ENCODE data around the gene APOBEC3F. TPM values are rescaled to one million over a fixed set of nuclear protein-coding genes. Genes with fewer than 3 reads are reported as not detected.

The APOBEC3F gene
- total RNA-seq, 1 experiment from 2014 or later: 9.2 TPM

- DNase-seq (ENCODE audit: low spot score): no peak
Observed at GRCh38 chr22:39091126-39092081, 50.7 kb downstream of the APOBEC3F start.

DNA sequence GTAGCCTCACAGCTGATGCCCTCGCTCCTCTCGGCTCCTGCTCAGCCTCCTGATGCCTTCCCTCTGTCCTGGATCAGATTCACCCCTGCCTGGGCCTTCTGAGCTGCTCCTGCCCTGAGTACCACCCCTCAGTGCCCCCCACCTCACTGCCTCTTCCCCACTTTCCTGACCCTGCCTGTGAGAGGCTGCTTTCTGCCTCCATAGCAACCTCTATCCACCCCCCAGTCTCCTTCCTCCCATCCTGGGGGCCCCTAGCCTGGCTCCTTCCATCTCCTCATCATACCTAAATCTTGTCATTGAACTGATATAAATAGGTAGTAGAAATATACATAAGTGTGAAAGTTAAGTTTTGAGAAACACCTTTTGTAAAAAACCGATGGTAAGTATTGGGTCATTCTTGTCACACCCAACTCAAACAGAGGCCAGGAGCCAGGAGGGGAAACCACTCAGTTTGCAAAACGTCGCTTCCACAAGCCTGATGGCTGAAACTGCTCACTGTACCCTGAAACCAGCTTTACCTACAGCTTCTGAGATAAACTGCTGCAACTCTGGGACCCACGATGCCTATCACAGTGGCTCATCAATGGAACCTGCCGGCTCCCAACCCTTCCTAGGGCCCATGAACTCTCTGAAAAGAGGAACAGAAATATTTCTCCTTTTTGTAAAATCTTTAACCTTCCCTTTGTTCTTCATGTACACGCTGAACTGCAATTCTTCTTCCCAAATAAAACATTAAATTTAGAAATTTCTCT lies 51.6 kb downstream of the APOBEC3F start:
- no peak for DNase-seq (ENCODE audit: low spot score)

- DNase-seq (ENCODE audit: low spot score): no peak
Observed at GRCh38 chr22:39094717-39095389, 54.2 kb downstream of the APOBEC3F start.

- DNase-seq (ENCODE audit: low spot score): no peak
Observed at GRCh38 chr22:39095971-39096370, 55.3 kb downstream of the APOBEC3F start.

DNA sequence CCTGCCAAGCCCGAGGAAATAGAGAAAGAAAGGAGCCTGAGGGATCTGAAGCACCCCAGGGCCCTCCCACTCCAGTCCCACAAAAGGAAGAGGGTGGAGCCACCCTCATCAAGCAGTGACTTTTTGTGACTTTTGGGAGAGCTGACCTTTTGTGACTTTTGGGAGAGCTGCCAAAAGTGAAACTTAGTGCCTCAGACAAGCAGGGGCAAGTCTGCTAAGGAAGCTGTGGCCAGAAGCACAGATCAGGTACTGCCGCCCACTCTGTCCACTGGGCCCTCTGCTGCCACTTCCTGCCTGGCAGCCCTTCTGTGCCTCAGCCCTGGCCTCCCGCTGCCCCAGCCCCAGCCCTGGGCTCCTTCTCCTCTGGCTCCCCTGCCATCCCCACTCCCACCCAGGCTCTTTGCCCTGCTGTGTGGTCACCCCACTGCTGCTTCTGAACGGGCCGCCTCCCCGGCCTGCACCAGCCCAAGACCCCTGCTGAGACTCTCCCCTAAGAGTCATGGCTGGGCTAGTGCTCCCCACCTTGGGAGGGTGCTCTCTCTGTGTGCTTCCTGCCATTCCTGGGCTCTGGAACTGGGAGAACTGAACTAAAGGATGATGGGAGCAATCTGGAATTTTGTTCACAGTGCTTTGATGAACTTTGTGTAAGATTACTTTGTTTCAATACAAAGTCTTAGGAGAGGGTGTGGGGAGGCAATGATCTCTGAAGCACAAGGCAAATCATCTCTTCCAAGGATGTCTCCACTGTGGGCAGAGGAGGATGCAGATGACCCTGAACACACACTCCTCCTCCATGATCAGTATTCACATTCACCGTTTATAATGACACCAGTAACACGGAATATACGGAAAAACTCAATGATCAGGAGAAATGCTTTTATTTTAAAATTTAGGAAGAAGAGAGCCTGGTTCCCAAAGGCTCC lies 56.7 kb downstream of the APOBEC3F start, which contains the start of gene APOBEC3H:
Gene APOBEC3H (plus strand): TSS at position 147 of the 923 bp plus-strand sequence. CDS start 3,035 bp downstream, outside the sequence.
- DNase-seq (ENCODE audit: low spot score): peak; percentile 43

- no peak for DNase-seq (ENCODE audit: low spot score)
Observed at GRCh38 chr22:39098026-39098425, 57.4 kb downstream of the APOBEC3F start.

- DNase-seq (ENCODE audit: low spot score): no peak
Observed at GRCh38 chr22:39098576-39098975, 57.9 kb downstream of the APOBEC3F start.

- no peak for DNase-seq (ENCODE audit: low spot score)
Observed at GRCh38 chr22:39101226-39101625, 60.6 kb downstream of the APOBEC3F start.

DNA sequence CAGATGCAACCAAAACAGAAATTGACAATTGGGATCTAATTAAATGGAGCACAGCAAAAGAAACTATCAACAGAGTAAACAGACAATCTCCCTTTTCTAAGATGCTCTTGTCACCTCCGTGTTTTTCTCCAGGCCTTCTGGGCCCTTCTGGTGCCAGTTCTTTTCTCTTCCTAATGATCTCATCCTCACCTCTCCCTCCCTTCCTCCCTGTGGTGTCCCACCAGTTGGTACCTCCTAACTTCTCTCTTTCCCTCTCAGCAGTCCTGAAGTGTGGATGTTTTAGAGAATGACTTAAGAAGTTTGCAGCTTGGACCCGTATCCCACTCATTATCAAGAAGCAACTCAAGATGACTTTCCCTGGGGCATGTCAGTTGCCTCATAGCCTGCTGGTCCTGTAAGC lies 62.8 kb downstream of the APOBEC3F start:
- DNase-seq (ENCODE audit: low spot score): no peak

Other genes with a start within 250 kb of the APOBEC3F start
- 6.4 and 6.6 TPM in 2 replicates for gene DNAL4, start 246.7 kb upstream of the APOBEC3F start, total RNA-seq (2014; rRNA removed; shearing (Covaris generic))
- 3.1 and 4.1 TPM in 2 replicates for gene NPTXR, start 196.8 kb upstream of the APOBEC3F start, total RNA-seq (2014; rRNA removed; shearing (Covaris generic))
- gene CBX6, start 168.6 kb upstream of the APOBEC3F start, total RNA-seq (2014; rRNA removed; shearing (Covaris generic)): 19.6 and 21.5 TPM in 2 replicates
- gene APOBEC3A, start 83.3 kb upstream of the APOBEC3F start, total RNA-seq (2014; rRNA removed; shearing (Covaris generic)): not detected in 2 replicates
- gene APOBEC3B, start 58.5 kb upstream of the APOBEC3F start, total RNA-seq (2014; rRNA removed; shearing (Covaris generic)): 8.4 and 13.6 TPM in 2 replicates
- 7.2 and 8.0 TPM in 2 replicates for gene APOBEC3C, start 26.6 kb upstream of the APOBEC3F start, total RNA-seq (2014; rRNA removed; shearing (Covaris generic))
- 0.84 and 1.1 TPM in 2 replicates for gene APOBEC3D, start 19.7 kb upstream of the APOBEC3F start, total RNA-seq (2014; rRNA removed; shearing (Covaris generic))
- gene APOBEC3G, start 36.4 kb downstream of the APOBEC3F start, total RNA-seq (2014; rRNA removed; shearing (Covaris generic)): 23.6 and 31.9 TPM in 2 replicates
- gene APOBEC3H, start 56.4 kb downstream of the APOBEC3F start, total RNA-seq (2014; rRNA removed; shearing (Covaris generic)): 1.4 and 2.6 TPM in 2 replicates
- 0.37 and 1.7 TPM in 2 replicates for gene CBX7, start 111.8 kb downstream of the APOBEC3F start, total RNA-seq (2014; rRNA removed; shearing (Covaris generic))
- 0.14 TPM in 1 of 2 replicates, not detected in the other for gene PDGFB, start 204.1 kb downstream of the APOBEC3F start, total RNA-seq (2014; rRNA removed; shearing (Covaris generic))

Data from H4 (cell line).